ENCODE measurements around the gene SMARCC1.

SMARCC1 gene

DNA sequence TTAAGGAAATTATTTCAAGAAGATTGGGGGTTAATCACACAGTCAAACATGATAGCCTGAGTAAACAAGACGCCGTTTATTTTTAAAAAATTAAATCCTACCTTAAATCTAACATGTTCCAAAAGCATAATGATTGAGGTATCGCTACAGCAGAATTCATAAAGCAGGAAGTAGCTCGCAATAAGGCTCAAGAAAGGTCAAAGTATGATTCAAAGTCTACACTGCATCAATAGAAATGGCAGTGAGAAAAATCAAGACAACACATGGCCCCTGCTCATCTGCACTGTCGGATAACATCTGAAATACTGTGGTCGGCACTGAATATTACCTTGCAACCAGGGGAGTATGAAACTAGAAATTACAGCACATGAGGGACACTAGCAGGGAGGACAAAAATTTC is 93.2 kb downstream of the SMARCC1 start:
- no peak for DNase-seq

DNA sequence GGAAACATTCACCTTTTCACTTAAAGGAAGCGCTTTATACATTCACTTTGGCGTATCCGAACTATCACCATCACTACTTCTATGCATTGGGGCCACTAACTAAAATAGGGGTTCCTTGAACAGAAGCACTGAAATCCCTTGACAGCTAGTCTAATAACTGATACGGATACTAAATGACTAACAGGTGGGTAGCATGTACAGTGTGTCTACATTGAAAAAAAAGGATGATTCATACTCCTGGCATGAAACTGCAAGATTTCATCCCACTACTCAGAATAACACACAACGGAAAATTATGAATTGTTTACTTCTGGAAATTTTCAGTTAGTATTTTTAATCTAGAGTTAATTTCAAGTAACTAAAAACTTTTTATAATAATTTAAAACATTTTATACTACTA is 96.7 kb downstream of the SMARCC1 start:
- no peak for DNase-seq

DNA sequence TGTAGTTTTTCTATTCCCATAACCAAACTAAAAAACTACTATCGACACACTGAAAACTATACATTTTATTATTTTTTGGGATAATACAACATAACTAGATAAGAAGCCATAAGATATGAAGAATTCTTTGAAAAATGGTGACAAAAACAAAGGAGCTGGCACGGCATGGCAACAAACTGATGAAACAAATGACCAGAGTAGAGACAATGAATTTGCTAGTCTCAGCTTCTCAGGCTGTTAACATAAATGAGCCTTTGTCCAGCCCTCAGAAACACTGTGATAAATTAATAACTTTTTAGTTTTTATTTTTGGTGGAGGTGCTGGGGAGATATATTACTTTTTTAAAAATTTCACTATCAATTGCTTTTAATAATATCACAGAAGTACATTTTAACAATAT is 100.7 kb downstream of the SMARCC1 start:
- DNase-seq, result no peak

DNA sequence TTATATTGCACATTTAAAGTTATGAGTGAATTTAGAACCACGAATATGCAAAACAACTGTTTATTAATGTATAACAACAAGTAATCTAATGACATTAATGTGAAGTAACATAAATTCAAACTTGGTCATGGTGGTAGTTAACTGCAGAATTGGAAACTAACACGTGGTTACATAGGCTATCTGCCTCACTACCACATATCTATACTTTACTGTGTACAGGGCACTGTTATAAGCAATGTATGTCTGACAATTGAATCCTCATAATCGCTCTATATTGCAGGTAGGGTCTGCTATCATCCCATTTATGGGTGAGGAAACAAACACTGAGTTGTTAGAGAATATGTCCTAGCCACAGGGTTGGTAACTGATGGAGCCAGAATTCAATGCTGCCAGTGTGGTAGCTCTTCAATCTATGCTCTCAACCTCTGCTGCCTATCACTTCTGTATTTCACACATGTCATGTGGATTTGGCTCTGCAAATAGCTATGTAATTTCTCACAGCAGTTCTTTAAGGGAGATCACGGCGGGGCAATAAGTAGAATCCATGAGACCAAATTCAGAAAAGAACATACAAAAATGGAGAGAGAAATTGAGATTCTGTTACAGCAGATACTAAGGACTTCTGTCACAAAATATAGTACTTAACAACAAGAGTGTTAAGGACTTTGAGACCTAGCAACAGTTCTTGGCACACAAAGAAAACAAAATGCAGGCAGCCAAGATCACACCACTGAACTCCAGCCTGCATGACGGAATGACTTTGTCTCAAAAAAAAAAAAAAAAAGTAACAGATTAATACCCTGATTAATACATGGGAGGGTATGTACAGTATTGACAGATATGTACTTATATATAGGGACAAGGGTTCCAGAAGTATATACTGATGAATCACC is 103.0 kb downstream of the SMARCC1 start:
- DNase-seq, result no peak

DNA sequence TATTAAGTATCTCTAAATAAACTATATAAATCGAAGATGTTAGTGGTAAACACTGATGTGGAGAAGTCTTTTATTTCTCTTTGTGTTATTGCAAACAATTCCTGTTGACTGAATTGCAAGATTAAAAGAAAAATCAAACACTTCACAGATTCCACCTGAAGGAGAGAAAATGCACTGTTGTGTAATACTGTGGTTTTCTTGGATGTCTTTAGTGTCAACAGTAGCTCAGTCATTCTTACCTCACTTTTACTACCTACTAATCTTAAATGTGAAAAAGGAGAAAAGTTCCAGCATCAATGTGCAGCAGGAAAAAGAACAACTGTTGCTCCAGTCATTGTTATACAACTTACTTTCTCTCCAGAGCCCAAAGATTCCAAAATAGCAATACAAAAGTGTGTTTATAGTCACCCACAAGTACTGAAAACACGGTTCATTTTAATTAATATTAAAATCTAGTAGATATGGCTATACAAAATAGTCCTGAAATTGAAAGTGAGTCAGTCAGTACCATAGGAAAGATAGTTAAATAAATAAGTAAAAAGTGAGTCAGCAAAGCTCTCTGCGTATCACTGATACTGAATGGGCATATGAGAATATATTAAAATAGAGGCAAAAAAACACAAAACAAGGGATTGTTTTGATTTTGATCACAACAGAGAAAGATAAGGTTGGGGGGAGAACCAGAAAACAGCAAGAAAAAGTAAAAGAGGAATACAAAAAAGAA is 112.5 kb downstream of the SMARCC1 start:
- no peak for DNase-seq

DNA sequence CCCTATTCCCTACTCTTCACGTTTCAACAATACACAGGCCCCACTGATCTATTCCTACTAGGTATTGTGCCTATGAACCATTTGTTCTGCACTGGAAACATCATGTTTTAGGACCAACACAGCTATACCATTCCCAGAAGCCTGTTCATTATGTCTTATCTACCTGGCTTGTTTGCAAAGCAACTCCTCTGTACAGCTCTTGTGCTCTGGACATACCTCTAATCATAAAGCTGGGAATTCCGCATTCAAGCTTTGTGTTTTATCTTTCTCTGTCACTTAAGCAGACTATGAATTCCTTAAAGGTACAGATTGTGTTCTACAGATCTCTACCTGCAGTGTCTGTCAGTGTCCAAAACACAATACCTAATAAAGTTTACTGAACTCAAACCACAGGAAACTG is 115.6 kb downstream of the SMARCC1 start:
- no peak for DNase-seq

DNA sequence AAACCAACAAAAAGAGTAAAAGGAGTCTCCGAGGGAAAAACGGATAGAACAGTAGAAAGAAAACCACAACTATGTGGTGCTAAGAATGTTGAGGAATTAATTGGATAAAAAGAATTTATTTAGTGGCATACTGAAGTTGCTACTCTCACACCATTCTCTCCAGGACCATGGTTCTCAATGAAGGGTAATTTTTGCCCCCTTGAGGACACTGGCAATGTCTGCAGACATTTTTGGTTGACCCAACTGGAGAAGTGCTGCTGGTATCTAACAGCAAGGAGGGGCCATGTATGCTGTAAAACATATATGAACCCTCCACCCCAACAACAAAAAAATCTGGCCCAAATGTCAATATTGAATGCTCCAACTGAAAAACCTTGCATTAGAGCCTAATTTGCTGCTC is 117.2 kb downstream of the SMARCC1 start:
- no peak for DNase-seq

DNA sequence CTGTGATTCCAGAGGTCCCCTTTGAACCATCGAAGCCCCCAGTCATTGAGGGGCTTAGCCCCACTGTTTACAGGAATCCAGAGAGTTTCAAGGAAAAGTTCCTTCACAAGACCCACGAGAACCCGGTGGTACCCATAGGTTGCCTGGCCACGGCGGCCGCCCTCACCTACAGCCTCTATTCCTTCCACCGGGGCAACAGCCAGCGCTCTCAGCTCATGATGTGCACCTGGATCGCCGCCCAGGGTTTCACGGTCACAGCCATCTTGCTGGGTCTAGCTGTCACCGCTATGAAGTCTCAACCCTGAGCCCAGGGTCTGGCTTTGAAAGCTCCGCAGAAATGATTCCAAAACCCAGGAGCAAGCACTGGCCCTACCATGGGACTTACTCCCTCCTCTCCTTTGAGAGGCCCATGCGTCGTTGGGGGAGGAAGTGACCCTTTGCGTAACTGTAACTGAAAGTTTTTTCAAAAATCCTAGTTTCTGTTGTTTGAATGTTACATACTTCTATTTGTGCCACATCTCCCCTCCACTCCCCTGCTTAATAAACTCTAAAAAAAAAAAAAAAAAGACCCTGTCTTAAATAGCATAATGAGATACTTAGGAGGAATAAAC is 118.0 kb downstream of the SMARCC1 start:
- no peak for DNase-seq

DNA sequence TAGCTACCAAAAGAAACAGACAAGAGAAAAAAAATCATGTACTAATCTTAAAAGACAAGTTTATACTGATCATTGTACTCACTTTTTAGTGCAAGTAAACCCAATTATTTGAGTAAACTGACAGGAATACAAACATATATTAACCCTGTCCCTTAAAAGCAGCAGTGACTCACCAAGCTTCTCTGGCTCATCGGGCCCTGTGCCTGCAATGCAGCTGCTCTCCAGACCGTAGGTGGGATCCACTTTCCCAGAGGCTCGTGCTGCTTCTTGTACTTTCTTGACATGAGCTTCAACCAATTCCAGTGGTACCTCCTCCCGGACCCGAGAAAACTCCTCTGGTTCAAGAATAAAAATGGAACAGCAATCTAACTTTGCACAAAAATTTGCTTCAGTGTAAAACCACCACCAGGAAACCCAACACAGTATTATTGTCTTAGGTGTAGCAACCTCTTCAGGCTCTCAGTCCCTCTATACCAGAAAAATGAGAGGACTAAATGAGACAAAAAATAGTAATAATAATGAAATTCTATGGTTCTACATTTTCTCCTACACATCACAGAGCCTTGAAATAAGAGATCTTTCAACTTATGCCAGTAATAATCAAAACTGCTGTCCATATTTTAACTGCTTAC is 120.5 kb downstream of the SMARCC1 start:
- no peak for DNase-seq

DNA sequence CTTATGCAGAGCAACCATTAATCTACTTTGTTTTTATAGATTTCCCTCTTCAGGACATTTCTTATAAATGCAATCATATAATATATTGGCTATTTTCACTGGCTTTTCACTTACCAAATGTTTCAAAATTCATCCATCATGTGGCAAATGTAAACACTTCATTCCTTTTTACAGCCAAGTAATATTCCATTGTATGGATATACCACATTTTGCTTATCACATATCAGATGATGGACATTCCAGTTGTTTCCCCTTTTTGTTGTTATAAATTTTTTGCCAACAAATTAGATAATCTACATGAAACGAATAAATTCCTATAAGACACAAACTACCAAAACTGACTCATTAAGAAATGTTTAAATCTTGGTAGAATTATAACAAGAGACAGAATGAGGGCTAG is 123.2 kb downstream of the SMARCC1 start:
- no peak for DNase-seq

DNA sequence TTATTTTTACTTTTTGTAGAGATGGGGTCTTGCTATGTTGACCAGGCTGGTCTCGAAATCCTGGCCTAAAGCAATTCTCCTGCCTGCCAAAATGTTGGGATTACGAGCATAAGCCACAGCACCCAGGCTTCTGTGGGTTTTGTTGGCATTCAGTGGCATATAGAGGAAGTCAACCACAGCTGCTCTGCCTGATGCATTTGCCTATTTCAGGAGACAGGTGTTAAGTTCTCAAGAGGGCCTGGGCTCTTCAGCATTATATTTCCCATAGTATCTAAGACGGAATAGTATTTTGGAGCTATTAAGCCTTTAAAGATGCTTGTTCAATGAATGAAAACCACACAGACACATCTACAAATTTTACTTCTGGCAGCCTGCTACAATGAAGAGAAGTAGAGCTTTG is 129.6 kb downstream of the SMARCC1 start:
- no peak for DNase-seq

DNA sequence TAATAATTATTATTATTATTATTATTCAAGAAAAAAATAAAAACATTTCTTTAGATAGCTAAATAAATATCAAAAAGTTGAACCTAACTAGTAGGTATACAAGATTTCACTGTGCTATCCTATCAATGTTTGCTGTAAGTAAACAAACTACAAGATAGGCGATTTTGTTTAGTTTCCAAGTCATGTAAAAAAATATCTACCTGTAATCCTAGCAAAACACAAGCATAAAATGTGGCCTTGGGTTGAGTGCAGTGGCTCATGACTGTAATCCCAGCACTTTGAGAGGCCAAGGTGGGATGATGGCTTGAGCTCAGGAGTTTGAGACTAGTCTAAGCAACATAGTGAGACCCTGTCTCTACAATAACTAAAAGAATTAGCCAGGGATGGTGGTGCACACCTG is 131.4 kb downstream of the SMARCC1 start:
- DNase-seq, result no peak

DNA sequence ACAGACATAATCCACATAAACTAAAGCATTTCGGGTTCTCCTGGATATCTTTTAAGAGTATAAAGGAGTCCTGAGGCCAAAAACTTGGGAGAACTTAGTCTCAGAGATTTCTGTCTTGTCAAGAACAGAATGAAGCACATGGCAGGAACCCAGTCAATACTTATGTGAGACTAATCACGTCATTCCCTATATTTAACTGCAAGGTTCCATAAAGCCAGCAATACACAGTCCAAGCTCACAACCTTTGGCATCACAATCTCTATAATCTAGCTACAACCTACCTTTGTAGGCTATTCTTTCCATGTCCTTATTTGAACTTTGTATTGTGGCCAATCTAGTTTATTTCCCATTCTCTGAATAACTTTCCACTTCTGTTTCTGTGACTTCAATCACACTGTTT is 134.1 kb downstream of the SMARCC1 start:
- DNase-seq, result no peak

DNA sequence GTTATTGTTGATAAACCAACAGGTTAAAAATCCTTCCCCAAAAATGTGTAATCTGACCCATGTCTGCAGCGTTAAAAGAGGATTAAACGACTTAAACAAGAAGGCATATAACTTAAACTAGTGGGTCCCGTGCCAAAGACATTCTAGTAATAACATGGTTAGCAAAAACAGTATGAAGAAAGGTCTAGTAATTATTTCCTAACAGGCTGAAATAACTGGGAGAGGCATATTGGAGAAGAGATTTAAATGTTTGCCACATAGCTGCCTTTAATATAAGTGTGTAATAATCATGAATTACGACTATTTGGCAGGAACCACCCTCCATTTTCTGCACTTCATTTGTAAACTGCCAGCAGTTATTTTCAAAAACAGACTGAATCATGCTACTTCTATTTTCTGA is 135.3 kb downstream of the SMARCC1 start:
- DNase-seq, result peak; percentile 29

DNA sequence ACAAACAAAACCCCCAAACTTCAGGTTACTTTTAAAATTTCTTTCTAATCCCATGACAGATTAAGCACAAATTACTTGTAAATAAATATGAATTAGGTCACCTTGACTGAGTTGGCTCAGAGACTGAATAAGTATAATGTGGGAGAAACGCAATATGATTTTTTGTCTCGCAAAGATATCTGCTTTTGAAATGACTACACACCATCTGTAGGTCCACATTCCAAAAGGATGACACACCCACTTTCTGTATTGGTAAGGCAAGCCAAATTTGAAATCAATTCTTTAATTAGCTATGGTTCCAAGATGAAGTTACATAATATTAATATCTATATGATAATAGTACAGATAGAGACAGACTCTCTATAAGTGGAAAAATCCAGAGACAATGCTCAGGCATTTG is 136.1 kb downstream of the SMARCC1 start:
- no peak for DNase-seq

DNA sequence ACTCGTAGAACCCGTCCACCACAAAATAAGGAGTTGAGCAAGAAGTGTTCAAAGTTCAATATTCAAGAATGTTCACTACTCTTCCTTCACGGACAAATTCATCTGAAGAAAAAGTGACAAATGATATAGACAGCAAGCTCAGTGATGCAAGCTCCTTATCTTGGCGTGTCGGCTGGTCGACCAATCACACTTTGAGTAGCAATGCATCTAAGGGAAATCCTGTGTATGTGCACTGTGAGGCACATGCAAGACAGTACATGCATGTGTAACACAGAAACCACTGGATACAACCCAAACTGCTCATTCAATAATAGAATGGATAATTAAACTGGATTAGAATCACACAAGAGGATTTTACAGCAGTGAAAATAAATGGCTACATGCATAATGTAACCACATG is 138.6 kb downstream of the SMARCC1 start:
- DNase-seq, result no peak

DNA sequence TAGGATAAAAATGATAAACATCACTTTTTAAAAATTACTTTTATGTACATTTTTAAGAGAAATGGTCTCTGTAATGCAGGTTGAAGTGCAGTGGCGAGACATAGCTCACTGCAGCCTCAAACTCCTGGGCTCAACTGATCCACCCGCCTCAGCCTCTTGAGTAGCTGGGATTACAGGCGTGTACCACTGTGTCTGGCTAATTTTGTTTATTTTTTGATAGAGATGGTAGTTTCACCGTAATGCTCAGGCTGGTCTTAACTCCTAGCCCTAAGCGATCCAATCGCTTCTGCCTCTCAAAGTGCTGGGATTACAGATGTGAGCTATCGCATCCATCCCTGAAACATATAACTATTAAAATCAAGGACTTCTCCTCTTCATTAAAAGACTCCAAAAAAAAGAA is 140.0 kb downstream of the SMARCC1 start:
- DNase-seq, result no peak

DNA sequence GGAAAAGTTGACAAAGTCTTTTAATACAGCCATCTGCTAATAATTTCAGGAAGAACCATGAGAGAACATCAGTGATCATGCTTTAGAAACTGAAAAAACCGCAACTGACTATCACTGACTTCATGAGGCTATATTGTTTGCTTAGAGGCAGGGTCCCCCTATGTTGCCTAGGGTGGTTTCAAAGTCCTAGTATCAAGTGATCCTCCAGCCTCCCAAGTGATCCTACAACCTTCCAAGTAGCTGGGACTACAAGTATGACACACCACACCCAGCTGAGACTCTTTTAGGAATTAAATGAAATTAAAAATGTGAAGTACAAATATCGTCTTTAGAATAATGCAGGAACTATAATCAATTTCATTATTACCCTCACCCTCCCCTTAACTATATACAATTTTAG is 144.8 kb downstream of the SMARCC1 start:
- DNase-seq, result no peak

DNA sequence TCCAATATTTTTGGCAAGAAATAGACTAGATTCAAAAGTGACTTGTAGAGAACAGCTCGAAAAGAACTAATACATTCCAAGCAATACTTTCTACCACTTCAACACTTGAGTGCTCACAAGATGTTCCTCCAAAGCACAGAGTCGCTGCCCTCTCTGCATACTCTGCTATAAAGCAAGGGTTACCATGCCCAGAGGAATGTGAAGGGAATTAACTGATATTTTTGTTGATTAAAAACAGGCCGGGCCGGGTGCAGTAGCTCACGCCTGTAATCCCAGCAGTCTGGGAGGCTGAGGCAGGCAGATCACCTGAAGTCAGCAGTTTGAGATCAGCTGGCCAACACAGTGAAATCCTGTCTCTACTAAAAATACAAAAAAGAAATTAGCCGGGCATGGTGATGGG is 145.5 kb downstream of the SMARCC1 start:
- no peak for DNase-seq

DNA sequence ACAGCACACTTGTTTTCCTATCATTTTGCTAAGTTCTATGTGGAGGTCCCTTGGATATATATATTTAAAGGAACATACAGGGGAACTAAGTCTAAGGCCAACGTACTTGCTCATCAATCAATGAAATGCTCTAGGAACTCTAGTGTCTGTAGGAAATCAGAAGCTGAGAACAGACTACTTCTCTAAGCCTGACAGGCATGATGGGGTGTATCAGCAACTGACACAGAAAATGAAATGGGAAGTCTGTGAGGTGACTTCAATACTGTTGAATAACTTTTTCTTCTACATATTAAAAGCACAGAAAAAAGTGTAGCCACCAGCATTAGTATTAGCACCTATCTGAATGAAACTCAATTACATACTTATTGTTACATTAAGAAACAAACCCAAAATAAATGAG is 146.2 kb downstream of the SMARCC1 start:
- no peak for DNase-seq

DNA sequence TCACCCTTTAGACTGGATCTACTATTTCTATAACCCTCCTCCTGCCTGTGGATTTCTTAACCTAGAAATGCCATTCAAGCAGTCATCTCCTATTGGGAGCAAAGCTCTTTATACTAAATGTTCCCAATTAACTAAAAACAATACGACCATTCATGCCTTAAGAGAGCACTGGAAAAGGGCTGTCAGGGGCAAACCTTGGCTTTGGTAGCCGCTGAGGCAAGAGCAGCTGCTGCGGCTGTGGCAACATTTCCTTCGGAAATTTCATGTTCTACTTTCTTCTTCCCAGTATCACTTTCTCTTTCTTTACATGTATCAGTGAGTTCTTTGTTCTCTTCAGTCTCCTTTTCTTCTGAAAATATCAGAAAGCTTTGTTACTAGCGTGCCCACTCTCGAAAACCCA is 146.7 kb downstream of the SMARCC1 start:
- DNase-seq, result no peak

DNA sequence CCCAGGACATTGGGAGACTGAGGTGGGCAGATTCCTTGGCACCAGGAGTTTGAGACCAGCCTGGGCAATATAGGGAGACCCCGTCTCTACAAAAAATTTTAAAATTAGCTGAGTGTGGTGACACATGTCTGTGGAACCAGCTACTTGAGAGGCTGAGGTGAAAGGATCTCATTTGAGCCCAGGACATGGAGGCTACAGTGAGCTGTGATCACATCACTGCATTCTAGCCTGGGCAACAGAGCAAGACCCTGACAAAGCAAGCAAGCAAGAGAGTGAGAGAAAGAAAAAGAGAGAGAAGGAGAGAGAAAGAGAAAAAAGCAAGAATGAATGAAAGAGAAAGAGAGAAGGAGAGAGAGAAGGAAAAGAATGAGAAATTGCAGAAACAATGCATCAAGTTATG is 150.9 kb downstream of the SMARCC1 start:
- no peak for DNase-seq

DNA sequence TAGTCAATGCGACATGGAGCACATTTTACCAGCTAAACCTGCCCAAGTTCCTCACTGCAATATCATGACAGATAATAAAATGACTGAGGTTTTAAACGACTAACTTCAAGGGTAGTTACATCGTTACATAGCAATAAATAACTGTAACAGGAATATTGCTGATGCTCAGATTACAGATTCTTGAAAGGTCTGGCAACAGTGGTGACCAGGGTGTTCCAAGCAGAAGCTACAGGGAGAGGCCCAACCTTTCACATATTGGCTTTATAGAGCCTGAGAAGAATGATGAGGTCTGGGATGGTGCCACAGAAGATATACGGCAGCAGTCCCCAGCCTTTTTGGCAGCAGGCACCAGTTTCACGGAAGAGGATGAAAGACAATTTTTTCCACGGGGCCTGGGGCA is 151.9 kb downstream of the SMARCC1 start:
- no peak for DNase-seq

DNA sequence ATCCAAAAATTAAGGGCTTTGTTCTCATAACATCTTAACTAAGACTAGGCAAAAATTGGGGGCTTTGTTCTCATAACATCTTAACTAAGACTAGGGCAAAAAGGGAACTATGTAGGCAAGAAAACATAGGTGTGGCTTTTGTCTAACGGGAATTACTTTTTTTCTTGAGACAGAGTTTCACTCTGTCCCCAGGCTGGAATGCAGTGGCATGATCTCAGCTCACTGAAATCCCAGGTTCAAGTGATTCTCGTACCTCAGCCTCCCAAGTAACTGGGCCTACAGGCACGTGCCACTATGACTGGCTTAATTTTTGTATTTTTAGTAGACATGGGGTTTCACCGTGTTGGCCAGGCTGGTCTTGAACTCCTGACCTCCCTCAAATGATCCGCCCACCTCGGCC is 153.3 kb downstream of the SMARCC1 start:
- no peak for DNase-seq

Measured in DMS79 (cell line).